Measurements from ENCODE around the gene MPRIP.

DNA sequence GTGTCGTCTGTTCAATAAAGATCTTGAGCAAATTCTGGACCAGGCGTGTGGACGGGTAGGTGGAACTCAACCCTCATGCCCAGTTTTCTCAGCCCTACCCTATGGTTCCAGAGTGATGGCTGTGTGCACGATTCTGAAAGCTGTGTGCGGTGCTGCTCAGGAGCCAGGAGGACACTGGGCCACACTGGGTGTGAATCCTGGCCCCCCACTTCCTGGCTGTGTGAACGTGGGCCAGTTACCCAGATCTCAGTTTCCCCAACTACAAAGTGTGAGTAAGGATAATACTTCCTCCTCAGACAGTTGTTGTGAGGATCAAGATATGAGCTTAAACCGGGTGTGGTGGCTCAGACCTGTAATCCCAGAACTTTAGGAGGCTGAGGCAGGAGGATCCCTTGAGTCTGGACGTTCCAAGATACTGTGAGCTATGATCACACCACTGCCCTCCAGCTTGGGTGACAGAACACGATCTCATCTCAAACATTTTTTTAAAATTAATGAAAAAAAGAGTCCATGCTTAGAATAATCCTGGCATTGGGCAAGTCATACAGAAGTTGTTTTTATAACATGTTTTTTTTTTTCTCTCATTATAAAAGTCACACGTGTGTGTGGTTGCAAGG, 14.7 kb upstream of the MPRIP start:
- TF ChIP-seq POLR2AphosphoS5 (IDR thresholded peaks at IDR 0.05; ENCODE audit: low read depth, low read length) = no peak
- TF ChIP-seq, protein P1, sequence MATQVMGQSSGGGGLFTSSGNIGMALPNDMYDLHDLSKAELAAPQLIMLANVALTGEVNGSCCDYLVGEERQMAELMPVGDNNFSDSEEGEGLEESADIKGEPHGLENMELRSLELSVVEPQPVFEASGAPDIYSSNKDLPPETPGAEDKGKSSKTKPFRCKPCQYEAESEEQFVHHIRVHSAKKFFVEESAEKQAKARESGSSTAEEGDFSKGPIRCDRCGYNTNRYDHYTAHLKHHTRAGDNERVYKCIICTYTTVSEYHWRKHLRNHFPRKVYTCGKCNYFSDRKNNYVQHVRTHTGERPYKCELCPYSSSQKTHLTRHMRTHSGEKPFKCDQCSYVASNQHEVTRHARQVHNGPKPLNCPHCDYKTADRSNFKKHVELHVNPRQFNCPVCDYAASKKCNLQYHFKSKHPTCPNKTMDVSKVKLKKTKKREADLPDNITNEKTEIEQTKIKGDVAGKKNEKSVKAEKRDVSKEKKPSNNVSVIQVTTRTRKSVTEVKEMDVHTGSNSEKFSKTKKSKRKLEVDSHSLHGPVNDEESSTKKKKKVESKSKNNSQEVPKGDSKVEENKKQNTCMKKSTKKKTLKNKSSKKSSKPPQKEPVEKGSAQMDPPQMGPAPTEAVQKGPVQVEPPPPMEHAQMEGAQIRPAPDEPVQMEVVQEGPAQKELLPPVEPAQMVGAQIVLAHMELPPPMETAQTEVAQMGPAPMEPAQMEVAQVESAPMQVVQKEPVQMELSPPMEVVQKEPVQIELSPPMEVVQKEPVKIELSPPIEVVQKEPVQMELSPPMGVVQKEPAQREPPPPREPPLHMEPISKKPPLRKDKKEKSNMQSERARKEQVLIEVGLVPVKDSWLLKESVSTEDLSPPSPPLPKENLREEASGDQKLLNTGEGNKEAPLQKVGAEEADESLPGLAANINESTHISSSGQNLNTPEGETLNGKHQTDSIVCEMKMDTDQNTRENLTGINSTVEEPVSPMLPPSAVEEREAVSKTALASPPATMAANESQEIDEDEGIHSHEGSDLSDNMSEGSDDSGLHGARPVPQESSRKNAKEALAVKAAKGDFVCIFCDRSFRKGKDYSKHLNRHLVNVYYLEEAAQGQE (IDR thresholded peaks at IDR 0.05; ENCODE audit: insufficient read depth in 1 of 2, low read depth in 2 of 2, low read length in 2 of 2) = no peak
